Right ventricle myocardium inferior (tissue), 1 donor: ENCODE data around the gene CSNK1G2. TPM values are rescaled to one million over a fixed set of nuclear protein-coding genes. Genes with fewer than 3 reads are reported as not detected.

Source experiments
- ATAC-seq: fragments of 200-7000 bp; cut with Tn5 transposase; one replicate; pipeline ENCODE4 v1.9.1; 2020; ENCODE audit warnings: mild to moderate bottlenecking, moderate library complexity
- DNase-seq: peaks from one replicate; pipeline ENCODE4 v3.0.0; 2021; ENCODE audit errors: missing footprints
- intact Hi-C: fragments of 100-400 bp; cut with DNase I; formaldehyde crosslinking; loops from one replicate; pipeline ENCODE4 v1.11.0; 2022
- total RNA-seq: library from RNA; stranded (reverse); fragmentation: NEBNext Ultra II Directional; extraction: Animal tissue kit (Norgen Biotek cat#: 25700); gene quantifications from one replicate; pipeline ENCODE4 v1.2.1, GENCODE V29; 2021
- donor health status: DM: no; HTN: yes; CAD: no; lungs with severe emphysema.

CSNK1G2 gene
- total RNA-seq, 1 donor from 2014 or later = 23.6 TPM

DNA sequence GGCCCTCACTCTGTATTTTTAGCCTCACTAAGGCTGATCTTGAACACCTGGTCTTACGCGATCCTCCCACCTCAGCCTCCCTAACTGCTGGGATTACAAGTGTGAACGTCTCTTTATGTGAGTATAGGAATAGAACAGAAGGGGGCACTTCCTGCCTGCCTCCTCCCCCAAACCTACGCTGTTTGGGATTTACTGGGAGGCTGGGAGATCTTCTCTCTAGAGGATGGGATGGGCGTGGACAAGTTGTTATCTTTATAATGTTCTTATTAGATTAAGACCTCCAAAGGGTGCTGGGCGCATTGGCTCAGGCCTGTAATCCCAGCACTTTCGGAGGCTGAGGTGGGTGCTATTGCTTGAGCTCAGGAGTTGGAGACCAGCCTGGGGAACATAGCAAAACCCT is 2.9 kb upstream of the CSNK1G2 start:
- ATAC-seq (no peak), DNase-seq (no peak)
- intact Hi-C loops = no loop called here

DNA sequence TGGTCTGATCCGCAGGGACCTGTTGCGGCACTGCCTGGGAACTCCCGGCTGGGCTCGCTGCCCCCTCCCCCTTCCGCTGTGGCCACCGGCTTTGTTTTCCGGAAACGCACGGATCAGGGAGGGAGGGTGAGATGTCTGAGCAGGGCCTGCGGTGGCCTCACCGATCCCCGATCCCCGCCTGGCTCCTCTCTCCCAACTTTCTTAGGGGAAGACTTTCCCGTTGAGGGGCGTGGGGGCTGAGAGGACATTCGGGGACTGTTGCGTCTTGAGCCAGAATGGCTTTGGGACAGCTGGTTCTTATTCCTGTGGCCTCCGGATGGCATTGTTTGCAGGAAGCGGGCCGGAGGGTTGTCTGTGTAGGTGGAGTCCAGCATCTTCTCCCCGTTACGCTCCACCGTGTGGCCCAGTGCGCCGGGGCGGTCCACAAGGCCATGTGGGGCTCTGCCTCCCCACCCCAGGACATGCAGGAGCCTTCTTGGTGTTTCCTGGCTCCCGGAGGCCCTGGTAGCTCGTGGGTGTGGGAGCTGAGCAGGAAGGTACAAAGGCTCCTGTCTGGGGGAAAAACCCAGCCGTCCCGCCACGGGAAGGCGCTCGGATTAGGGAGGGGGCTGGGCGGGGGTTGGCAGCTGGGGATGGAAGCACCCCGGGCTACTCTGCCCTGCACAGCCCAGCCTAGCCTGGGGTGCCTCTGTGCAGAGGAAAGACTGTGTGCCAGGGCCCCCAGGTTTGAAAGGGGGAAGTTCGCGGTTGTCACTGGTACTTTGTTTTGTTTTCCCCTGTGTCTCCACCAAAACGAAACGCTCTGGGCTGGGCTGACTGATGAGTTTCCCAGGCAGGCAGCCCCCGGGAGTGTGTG is 1.3 kb downstream of the CSNK1G2 start:
- intact Hi-C loops = no loop called here
- DNase-seq (no peak), ATAC-seq (peak; percentile 22)

DNA sequence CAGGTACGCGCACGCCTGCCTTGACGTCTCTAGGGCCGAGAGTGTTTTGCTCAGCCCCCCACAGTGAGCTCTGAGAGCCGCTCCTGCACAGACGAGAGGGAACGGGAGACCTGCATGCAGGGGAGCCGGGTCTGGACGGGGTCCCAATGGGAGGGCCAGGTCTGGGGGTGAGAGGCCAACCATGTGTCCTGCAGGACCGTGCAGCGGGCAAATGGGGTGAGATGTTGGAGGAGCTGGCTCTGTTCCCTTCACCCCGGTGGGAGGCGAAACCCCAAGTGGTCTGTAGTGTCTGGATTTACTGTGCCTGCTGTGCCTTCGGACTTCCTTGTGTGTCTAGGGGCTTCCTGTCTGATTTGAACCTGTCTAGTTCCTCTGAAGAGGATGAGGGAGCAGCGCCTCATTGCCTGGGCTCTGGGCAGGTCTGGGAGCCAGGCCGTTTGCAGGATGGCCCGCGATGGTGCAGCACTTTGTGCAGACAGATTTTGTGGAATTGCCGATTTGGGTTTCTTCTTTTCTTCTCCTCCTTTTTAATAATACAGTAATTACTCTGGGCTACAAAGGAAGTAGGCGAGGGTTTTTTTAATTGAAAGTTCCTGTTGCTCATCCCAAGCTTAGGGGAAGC is 2.1 kb downstream of the CSNK1G2 start:
- ATAC-seq (no peak), DNase-seq (no peak)
- intact Hi-C loops = no loop called here

DNA sequence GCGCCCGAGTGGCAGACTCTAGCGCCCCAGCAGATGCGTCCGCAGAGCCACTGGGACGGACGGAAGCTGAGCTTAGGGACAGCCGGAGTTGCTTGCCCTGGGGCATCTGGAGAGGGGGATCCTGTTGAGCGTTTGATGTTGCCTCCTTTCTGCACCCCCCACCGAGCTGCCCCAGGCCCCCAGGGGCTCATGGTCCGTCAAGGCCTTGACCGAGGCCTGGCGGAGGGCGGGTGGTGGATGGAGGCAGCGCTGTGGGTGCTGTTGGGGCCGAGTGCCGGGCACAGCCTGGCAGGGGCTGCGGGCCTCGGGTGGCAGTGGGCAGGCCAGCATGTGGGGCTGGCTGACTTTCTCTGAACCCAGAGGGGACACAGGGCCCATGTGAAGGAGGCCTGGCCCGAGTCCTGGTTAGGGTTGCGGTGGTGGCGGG is 2.7 kb downstream of the CSNK1G2 start:
- intact Hi-C loops = no loop called here
- ATAC-seq (no peak), DNase-seq (no peak)

DNA sequence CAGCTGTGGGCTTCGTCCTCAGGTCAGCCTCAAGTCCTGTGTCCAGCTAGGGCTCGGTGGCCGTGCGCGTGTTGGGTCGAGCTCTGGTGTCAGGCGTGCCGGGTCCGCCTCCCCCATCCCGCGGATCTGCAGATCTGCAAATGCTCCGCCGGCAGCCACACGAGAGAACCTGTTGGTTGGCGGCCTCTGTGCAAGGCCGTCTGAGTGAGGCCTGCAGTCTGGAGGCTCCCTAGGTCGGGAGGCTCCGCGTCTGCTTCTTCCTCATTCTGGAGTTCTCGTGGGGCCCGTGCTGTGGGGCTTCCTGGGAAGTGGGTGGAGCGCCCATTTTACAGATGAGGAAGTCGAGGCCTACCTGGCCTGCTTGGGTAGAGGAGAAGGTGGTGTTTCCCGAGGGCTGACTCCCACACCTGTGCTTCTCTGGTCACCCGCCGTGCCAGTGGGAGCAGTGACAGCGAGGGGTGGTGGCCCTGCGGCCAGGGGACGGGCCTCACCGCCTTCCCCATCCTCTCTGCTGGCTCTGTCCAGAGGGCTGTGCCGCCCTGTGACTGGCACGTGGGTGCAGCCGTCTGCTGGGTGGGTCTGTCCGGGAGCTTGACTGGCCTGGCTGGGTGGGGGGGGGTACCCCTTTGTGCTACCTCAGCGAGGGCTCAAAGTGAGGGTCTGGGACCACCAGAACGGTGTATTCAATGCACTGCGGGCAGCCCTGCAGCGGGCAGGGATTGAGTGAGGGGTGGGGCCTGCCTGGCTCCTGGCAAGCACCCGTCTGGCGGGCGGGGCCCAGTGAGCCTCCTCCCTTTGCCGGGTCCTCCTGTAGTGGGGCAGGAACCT is 3.3 kb downstream of the CSNK1G2 start:
- intact Hi-C loops = no loop called here
- ATAC-seq = no peak
- DNase-seq = no peak

DNA sequence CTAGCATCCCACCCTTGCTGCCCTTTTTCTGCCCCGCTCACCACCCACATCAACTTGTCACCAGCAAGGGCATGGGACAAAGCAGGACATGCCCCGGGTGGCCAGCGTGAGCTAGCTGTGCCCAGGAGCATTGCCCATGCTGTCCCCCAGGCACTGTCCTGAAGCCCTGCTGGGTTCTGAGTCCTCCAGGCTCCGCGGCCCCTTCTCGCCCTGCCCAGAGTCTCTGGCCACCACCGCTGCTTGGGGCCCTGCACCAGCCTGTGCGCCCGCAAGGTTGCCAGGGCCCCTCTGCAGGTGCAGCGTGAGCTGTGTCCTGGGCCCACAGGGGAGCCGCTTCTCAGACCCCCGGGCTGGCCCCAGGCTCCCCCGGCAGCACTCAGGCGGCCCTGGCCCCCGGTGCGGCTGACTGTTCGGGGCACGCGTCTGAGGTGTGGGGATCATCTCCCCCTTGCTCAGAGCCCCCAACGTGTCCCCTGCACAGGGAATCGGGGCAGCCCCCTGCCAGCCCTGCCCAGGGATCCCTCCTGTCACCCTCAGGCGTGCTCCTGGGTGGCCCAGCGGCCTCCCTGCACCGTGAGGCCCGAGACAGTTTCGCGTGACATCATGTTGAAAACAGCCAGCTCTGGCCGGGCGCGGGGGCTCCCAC is 4.1 kb downstream of the CSNK1G2 start:
- DNase-seq = no peak
- intact Hi-C loops = no loop called here
- ATAC-seq = no peak

DNA sequence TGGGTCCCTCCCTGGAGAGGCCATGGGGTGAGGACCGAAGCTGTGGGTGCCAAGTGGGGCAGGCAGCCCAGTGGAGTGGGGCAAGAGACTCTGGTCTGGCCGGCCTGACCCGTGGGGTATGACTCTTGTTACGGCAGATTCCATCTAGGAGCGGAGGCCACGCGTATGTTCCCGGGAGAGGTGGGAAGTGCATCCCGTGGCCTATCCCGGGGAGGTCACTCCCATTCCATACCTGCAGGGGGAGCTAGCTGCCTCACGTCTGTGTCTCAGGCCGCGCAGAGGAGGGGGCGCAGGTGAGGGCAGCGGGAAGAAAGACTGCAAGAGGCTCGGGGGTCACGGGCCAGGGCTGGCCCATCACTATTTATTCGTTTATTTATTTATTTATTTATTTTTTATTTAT is 4.9 kb downstream of the CSNK1G2 start:
- no peak for DNase-seq
- no peak for ATAC-seq
- intact Hi-C loops = no loop called here

DNA sequence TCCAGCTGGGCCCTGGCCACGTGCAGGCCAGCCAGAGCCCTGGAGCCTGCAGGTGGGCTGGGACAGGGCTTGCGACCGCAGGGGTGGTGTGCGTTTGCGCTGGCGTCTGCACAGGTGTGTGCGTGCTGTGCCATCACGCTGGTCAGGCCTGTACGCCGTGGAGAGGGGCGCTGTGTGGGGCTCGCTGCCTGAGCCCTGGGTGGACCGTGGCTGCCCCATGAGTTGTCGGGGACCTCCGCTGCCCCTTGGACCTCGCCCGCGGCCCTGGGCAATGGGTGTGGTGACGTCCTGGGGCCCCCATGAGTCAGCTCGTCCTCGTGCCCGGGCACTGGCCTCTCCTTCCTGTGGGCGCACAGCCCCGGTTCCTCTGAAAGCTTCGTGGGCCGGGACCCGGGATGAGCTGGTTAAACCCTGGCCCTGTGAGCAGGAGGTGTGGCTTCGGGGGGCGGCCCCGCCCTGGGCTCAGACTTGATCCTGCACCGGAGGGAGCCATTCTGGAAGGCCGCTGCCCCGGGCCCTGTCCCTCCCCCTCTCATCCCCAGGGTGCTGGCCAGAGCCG is 6.8 kb downstream of the CSNK1G2 start:
- peak; percentile 9 for ATAC-seq
- intact Hi-C loops = no loop called here
- no peak for DNase-seq

DNA sequence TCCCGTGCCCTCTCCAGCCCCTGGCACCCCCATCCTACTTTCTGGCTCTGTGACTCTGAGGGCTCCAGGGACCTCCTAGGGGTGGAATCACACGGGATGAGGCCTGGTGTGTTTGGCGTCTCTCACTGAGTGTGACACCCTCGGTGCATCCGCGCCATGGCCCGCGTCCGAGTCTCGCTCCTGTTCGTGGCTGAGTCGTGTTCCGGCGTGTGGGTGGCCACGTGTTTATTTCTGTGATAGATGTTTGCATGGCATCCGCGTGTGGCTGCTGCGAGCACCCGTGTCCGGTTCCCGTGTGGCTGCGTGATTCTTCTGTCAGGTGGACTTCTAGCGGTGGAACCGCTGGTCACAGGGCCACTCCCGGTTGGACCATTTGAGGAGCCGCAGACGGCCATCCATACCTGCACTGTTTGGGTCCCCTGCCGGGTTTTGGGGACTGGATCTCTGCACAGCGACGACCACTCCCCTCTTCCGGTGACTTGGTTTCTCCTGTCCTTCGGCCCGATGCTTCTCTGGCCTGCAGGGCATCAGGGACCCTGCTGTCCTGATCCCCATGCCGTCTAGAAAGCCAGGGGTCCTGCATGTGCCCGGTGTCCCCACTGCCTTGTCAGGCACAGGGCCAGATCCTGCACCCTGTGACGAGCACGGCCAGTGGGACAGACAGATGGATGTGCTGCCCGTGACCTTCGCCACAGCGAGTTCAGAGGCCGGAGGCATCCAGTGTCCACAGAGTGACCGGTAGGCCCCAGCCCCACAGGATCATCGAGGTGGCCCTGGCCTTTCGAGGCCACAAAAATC is 8.5 kb downstream of the CSNK1G2 start:
- ATAC-seq (no peak), DNase-seq (no peak)
- intact Hi-C loops = no loop called here

DNA sequence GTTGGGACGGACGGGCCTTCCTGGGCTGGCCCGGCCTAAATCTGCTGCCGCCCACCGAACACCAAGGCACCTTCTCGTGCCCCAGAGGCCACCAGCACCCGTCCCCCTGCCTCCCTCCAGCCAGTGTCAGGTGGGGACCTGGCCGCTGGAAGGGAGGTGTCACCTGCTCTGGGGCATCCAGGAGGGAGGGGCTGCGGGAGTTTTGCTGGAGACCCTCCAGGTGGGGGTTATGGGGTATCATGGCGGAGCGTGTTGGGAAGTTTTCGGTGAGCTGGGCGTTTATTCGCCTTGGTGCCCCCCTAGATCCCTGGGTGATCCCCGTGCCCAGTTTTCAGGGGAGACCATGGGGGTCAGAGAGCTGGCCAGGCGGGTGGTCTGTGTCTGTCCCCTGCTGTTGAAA is 9.7 kb downstream of the CSNK1G2 start:
- DNase-seq = no peak
- no peak for ATAC-seq
- intact Hi-C loops = no loop called here

DNA sequence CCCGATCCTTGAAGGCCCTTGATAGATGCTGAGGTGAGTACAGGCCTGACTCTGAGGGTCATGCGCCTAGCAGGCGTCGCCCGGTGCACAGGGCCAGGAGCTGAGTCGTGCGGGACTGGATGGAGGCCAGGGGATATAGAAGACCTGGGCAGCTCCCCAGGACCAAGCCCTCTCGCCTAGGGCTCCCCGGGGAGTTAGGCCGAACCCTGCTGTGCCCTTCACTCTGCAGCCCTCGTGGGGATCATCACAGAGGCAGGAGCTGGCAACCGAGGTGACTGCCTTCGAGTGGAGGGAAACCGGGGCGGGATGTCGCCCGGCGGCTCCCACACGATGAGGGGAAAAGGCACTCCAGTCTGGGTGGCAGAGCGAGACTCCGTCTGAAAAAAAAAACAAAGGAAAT is 11.7 kb downstream of the CSNK1G2 start:
- DNase-seq = no peak
- intact Hi-C loops = no loop called here
- ATAC-seq = no peak

DNA sequence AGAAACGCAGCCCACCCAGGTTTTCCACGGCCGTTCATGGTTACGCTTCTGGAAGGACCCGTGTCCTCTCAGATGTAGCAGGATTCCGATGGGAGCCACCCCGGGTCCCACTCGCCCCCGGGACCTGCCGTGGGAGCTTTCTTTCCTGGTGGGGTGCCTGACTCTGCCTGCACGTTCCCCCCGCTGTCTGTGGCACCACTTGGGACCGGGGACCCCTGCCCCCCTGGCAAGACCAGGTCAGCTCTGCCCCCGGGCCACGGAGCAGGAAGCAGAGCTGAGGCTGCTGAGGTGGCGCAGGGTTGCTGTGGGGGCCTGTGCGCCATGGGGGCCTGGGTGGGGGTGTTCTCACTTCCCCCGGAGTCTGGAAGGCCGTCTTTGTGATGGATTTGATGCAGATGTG is 12.1 kb downstream of the CSNK1G2 start:
- no peak for DNase-seq
- intact Hi-C loops = no loop called here
- ATAC-seq = no peak

DNA sequence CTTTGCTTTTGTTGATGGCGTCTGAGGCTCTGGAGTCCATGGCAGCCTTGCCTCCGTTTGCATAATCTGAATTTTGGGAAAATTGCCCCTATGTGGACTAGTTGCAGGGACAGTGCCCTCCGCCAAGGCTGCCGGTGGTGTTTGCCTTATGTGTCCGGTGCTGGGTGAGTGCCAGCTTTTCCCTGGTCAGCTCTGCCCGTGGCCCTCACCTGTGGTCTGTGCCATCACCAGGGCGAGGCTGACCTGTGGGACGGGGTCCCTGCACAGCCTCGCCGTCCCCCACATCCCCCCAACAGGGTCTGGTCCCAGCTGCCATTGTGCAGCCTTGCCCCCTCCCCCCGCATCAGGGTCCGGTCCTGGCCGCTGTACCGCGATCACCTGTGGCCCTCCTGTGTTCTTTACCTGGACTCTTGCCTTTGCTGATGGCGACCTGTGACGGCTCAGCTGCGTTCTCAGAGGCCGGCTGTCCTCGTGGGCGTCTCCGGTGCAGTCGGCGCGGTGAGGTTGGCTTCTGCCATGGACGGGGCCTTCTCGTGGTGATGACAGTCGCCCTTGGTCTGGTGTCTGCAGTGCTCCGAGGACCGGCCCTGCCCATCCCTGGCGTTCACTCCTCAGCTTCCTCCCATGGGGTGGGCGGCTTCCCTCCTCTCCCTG is 12.6 kb downstream of the CSNK1G2 start:
- ATAC-seq (no peak), DNase-seq (peak; percentile 42)
- intact Hi-C loops = no loop called here

DNA sequence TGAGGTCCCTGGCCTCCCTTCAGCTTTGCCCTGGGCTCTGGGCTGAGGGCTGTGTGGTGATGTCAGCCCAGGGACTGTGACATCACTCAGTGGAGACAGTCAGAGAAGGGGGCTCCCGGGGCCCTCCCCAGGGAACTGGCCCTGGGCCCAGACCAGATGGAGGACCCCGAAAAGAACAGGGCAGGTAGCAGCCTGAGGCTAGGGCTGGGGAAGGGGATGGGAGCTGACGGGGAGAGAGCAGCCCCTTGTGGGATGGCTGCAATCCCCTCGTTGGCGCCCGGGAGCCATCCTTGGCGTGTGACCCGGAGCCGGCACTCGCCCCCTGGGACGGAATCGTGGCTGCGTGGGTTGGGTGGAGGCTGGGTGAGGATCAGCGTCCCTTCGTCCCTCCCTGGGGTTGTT is 13.6 kb downstream of the CSNK1G2 start:
- no peak for DNase-seq
- intact Hi-C loops = no loop called here
- no peak for ATAC-seq

DNA sequence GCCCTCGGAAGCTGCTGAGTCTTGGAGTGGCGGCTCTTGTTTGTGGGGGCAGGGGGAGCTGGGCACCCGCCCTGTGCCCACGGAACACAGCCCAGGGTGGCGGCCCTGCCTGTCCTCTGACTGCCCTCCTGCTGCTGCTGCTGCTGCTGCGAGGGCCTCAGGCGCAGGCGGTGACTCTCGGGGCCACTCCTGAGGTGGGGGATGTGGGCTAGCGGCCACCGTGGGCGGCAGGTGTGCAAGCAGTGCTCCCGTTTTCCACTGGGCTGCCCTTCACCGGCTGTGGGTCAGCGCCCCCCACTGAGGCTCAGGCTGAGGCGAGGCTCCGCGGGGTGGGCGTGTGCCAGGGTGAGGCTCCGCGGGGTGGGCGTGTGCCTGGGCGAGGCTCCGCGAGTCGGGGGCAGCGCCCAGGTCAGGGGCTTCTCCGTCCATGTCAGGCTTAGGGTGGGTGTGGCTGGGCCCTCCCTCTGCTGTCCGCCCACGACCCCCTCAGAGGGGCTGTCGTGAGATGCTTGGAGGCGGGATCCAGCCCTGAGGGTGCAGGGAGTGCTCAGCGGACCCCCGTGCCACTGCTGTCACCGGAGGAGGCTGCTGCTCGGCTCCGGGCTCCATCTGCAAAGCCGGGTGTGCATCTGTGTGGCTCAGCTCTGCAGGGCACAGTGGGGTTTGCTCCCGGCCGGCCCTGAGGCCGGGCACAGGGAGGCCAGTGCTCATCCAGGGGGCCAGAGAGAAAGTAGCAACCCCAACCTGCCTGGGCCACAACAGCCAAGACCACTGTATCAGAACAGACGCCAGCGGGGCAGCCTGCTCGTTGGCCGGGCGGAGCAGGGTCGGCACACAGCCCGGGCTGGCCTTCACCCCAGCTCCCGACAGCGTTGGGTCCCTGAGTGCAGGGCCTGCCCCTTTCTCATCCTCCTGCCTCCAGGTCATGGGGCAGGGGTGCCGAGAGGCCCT is 14.5 kb downstream of the CSNK1G2 start:
- intact Hi-C loops = no loop called here
- DNase-seq (no peak), ATAC-seq (no peak)

DNA sequence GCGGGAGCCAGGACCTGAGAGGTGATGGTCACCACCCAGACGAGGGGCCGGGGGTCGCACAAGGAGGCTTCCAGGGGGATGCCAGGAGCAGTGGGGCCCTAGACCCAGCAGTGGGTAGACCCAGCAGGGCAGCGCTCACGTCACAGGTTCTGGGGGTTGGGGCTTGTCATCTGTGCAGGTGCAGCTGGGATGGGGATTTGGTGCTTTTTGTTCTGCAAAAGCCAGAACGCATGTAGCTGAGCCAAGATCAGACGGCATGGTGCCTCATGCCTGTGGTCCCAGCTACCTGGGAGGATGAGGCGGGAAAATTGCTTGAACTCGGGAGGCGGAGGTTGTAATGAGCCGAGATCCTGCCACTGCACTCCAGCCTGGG is 15.1 kb downstream of the CSNK1G2 start:
- intact Hi-C loops = no loop called here
- ATAC-seq = no peak
- no peak for DNase-seq
